Coronary artery (tissue), 2 donors: ENCODE measurements around the gene RAPGEF1.

ENCODE experiments used
- DNase-seq: peaks from one replicate; pipeline ENCODE4 v3.0.0-alpha.2; 2017; ENCODE audit warnings: low spot score
- H3K27ac ChIP-seq, 2 donors: fragments of 200-600 bp; sonication (generic); one replicate each; pipeline ENCODE4 v1.5.1; 2016 to 2019
- H3K4me3 ChIP-seq: fragments of 200-600 bp; sonication (generic); 2 replicates; pipeline ENCODE4 v1.5.1; 2016; ENCODE audit warnings: mild to moderate bottlenecking, moderate library complexity
- CTCF ChIP-seq: fragments of 200-600 bp; sonication (generic); IDR thresholded peaks from one replicate; pipeline ENCODE4 v1.5.1; 2019; ENCODE audit warnings: antibody characterized with exemption

Gene RAPGEF1

GRCh38 chr9:131545003-131545785 lies 194.7 kb downstream of the RAPGEF1 start, which contains the start of gene PRRT1B:
Gene PRRT1B, plus strand, starts transcription at chr9:131545523. Its CDS starts 93 bp downstream, at chr9:131545616.
- DNase-seq, result no peak
- Histone ChIP-seq H3K27ac (no peak within 1 kb of the TSS), H3K4me3 (peak within 1 kb of the TSS; percentile 62)
- no peak for TF ChIP-seq CTCF

- Histone ChIP-seq H3K4me3 (no peak overlapping the region), H3K27ac (no peak overlapping the region)
- no peak for DNase-seq
- TF ChIP-seq CTCF, result no peak
These were observed 196.7 kb downstream of the RAPGEF1 start for GRCh38 chr9:131543141-131543540.

GRCh38 chr9:131539223-131539923 lies 200.5 kb downstream of the RAPGEF1 start:
- Histone ChIP-seq H3K27ac (no peak overlapping the region), H3K4me3 (no peak overlapping the region)
- TF ChIP-seq CTCF, result no peak
- DNase-seq, result no peak

GRCh38 chr9:131537946-131538345 lies 201.9 kb downstream of the RAPGEF1 start:
- TF ChIP-seq CTCF, result no peak
- no peak for DNase-seq

GRCh38 chr9:131534721-131535237 lies 205.1 kb downstream of the RAPGEF1 start:
- no peak for DNase-seq
- no peak overlapping the region for H3K4me3 ChIP-seq

More at GRCh38 chr9:131537946-131538345, 201.9 kb downstream of the RAPGEF1 start:
- Histone ChIP-seq H3K4me3 (no peak overlapping the region), H3K27ac (no peak overlapping the region)

More at GRCh38 chr9:131534721-131535237, 205.1 kb downstream of the RAPGEF1 start:
- H3K27ac ChIP-seq, result no peak overlapping the region
- no peak for TF ChIP-seq CTCF
